Keratinocyte (primary cell): ENCODE data around the gene PNPT1. TPM values are rescaled to one million over a fixed set of nuclear protein-coding genes. Genes with fewer than 3 reads are reported as not detected.

Experiments
- DNase-seq: peaks from one replicate; pipeline ENCODE4 v3.0.0-alpha.2; 2011; ENCODE audit warnings: low read depth, missing footprints, low spot score
- FAIRE-seq: peaks from 2 replicates; lab custom pipeline; 2011; peaks lifted over from hg19 to GRCh38; lab: Jason Lieb, UNC
- H2AFZ ChIP-seq: 2 replicates; pipeline ENCODE4 v1.6.0; 2012; ENCODE audit warnings: low read length, control low read depth, inconsistent platforms; ENCODE audit not compliant: control insufficient read depth
- H3K27ac ChIP-seq: 2 replicates; pipeline ENCODE4 v1.5.1; 2011; ENCODE audit warnings: low read length; ENCODE audit not compliant: control insufficient read depth, insufficient read depth
- H3K27me3 ChIP-seq: 3 replicates; pipeline ENCODE4 v1.6.0; 2011; ENCODE audit warnings: low read length; ENCODE audit not compliant: control insufficient read depth, insufficient read depth; ENCODE audit errors: extremely low read depth
- H3K36me3 ChIP-seq, 2 experiments: 2 replicates in 1 of 2; 3 replicates in 1 of 2; pipeline ENCODE4 v1.5.1; 2011; ENCODE audit warnings: low read length in 2 of 2, mild to moderate bottlenecking in 1 of 2; ENCODE audit not compliant: control insufficient read depth in 2 of 2, insufficient read depth in 2 of 2; ENCODE audit errors: extremely low read depth in 1 of 2
- H3K4me1 ChIP-seq: 3 replicates; pipeline ENCODE4 v1.5.1; 2011; ENCODE audit warnings: low read length; ENCODE audit not compliant: control insufficient read depth, insufficient read depth; ENCODE audit errors: extremely low read depth
- H3K4me2 ChIP-seq: 3 replicates; pipeline ENCODE4 v1.6.0; 2011; ENCODE audit warnings: low read depth, low read length; ENCODE audit not compliant: control insufficient read depth, insufficient read depth; ENCODE audit errors: extremely low read depth
- H3K4me3 ChIP-seq, 3 experiments: fragments of 200-600 bp in 1 of 3; sonication (generic) in 1 of 3; 2 replicates in 2 of 3; 3 replicates in 1 of 3; pipeline ENCODE4 v1.5.1; 2011 to 2016; ENCODE audit warnings: low read length in 3 of 3, mild to moderate bottlenecking in 3 of 3, control low read depth in 2 of 3, inconsistent platforms in 1 of 3, low read depth in 1 of 3, mixed read lengths in 1 of 3, mixed run types in 1 of 3, moderate library complexity in 1 of 3; ENCODE audit not compliant: control insufficient read depth in 2 of 3, insufficient read depth in 2 of 3; ENCODE audit errors: extremely low read depth in 1 of 3
- H3K79me2 ChIP-seq: 2 replicates; pipeline ENCODE4 v1.6.0; 2012; ENCODE audit warnings: low read length; ENCODE audit not compliant: control insufficient read depth, insufficient read depth
- H3K9ac ChIP-seq: 3 replicates; pipeline ENCODE4 v1.6.0; 2011; ENCODE audit warnings: low read length; ENCODE audit not compliant: control insufficient read depth, insufficient read depth; ENCODE audit errors: extremely low read depth
- H3K9me1 ChIP-seq: 3 replicates; pipeline ENCODE4 v1.6.0; 2011; ENCODE audit warnings: low read length; ENCODE audit not compliant: control insufficient read depth, insufficient read depth; ENCODE audit errors: extremely low read depth
- H3K9me3 ChIP-seq: 2 replicates; pipeline ENCODE4 v1.5.1; 2012; ENCODE audit warnings: low read depth, low read length; ENCODE audit not compliant: control insufficient read depth
- H4K20me1 ChIP-seq: 3 replicates; pipeline ENCODE4 v1.6.0; 2011; ENCODE audit warnings: low read length; ENCODE audit not compliant: control insufficient read depth, insufficient read depth; ENCODE audit errors: extremely low read depth
- CTCF ChIP-seq, 3 experiments: IDR thresholded peaks in 1 of 3; conservative IDR thresholded peaks in 1 of 3; optimal IDR thresholded peaks in 1 of 3; 2 replicates in 2 of 3; 3 replicates in 1 of 3; pipeline versions ENCODE3 to v1.5.1; 2011; ENCODE audit warnings: low read length in 3 of 3, mild to moderate bottlenecking in 3 of 3, moderate library complexity in 2 of 3, control low read depth in 1 of 3, inconsistent platforms in 1 of 3; ENCODE audit not compliant: insufficient read depth in 2 of 3; ENCODE audit errors: extremely low read depth in 1 of 3
- EZH2 ChIP-seq: IDR thresholded peaks from one replicate; pipeline ENCODE4 v1.6.1; 2012; ENCODE audit warnings: inconsistent platforms, mild to moderate bottlenecking, low read length, moderate library complexity
- dilution Hi-C: fragments of 300-500 bp; cut with MboI; formaldehyde crosslinking; loops from one replicate; pipeline ENCODE4 v1.7.0; 2020; ENCODE audit warnings: low sequenced_read_pairs; ENCODE audit not compliant: extremely low pct_ligation_motif_present
- polyA plus RNA-seq, 5 experiments: library from polyadenylated mRNA; depleted of rRNA in 3 of 5; stranded (reverse) in 3 of 5; stranded (forward) in 1 of 5; unstranded in 1 of 5; fragments of >200 nt; gene quantifications; 1 replicate in 1 of 5; 2 replicates in 3 of 5; 3 replicates in 1 of 5; pipeline versions ENCODE4 v1.2.1 to v1.2.3, GENCODE V29; 2011 to 2012; ENCODE audit warnings: missing spikeins in 2 of 5, low read depth in 1 of 5, low replicate concordance in 1 of 5

The PNPT1 gene
- polyA plus RNA-seq, 1 donor (not counting 4 experiments of a cell fraction or from before 2014, with no cell fraction given): 36.1 TPM

DNA sequence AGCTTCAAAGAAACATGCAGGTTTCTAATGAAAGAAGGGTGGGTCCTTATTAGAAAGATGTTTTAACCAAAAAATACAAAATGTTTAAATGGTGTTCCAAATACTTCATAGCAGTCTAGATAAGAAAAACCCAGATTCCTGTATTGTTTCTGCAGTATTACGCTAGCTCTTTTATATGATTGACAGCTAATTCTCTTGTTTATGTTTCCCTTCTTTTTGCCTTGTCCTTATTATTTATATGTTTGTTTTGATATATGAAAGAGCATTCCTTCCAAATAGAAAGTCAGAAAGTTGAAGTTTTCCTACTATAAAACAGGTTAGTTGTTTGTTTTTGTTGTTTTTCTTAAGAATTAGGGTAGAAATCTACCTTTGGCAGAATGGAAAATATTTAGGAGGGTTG, 41.1 kb upstream of the PNPT1 start:
- H3K9ac ChIP-seq: no peak overlapping the region
- H3K36me3 ChIP-seq: no peaks in the 10 kb centered on the region
- H3K4me3 ChIP-seq: no peak overlapping the region
- no peaks in the 10 kb centered on the region for H3K9me1 ChIP-seq
- H2AFZ ChIP-seq: no peak overlapping the region
- FAIRE-seq: no peak
- no peak overlapping the region for H3K4me2 ChIP-seq
- H4K20me1 ChIP-seq: no peaks in the 10 kb centered on the region
- H3K27me3 ChIP-seq: no peaks in the 10 kb centered on the region
- no peak for DNase-seq
- H3K9me3 ChIP-seq: no peaks in the 10 kb centered on the region
- no peaks in the 10 kb centered on the region for H3K79me2 ChIP-seq
- no peak for TF ChIP-seq CTCF (optimal IDR thresholded peaks at IDR 0.05 in 1 of 3, IDR thresholded peaks at IDR 0.05 in 1 of 3, conservative IDR thresholded peaks at IDR 0.05 in 1 of 3; ENCODE audit: extremely low read depth in 1 of 3, insufficient read depth in 2 of 3, low read length in 3 of 3)
- TF ChIP-seq EZH2: no peak
- H3K4me1 ChIP-seq: no peaks in the 10 kb centered on the region
- H3K27ac ChIP-seq: no peak overlapping the region
- dilution Hi-C loops: no loop called here

DNA sequence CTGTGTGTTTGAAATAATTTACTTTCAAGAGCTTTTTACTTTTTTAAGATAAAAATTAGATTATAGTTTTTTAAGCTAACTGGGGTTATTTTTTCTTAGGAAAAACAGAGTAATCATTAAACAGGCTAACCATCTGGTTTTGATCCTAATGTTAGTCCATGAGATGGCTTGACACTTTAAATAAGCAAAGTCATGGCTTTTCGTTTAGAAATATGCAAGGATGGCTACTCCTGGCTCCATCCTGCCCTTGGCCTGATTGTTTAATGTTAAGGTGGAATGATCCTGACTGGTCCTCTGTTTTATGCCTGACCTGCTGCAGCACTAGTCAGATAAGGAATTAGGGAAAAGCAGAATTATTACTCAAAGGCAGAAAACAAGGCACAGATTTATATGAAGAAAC, 39.7 kb upstream of the PNPT1 start:
- H3K9ac ChIP-seq: no peak overlapping the region
- H3K9me1 ChIP-seq: no peaks in the 10 kb centered on the region

More for the DNA sequence above, 39.7 kb upstream of the PNPT1 start:
- dilution Hi-C loops: no loop called here
- DNase-seq (no peak), FAIRE-seq (no peak)
- H3K79me2 ChIP-seq: no peaks in the 10 kb centered on the region
- no peak overlapping the region for H3K4me3 ChIP-seq
- H3K4me1 ChIP-seq: no peaks in the 10 kb centered on the region
- H3K9me3 ChIP-seq: no peaks in the 10 kb centered on the region
- H2AFZ ChIP-seq: no peak overlapping the region
- no peaks in the 10 kb centered on the region for H4K20me1 ChIP-seq
- no peaks in the 10 kb centered on the region for H3K27me3 ChIP-seq
- TF ChIP-seq CTCF (optimal IDR thresholded peaks at IDR 0.05 in 1 of 3, IDR thresholded peaks at IDR 0.05 in 1 of 3, conservative IDR thresholded peaks at IDR 0.05 in 1 of 3; ENCODE audit: extremely low read depth in 1 of 3, insufficient read depth in 2 of 3, low read length in 3 of 3) (no peak), EZH2 (no peak)
- H3K4me2 ChIP-seq: no peak overlapping the region
- H3K27ac ChIP-seq: no peak overlapping the region
- no peaks in the 10 kb centered on the region for H3K36me3 ChIP-seq
